Activated T-cell treated with anti-CD3 and anti-CD28 coated beads for 24 hours (primary cell): Measurements from ENCODE around the gene DNAH17.

Experiments
- DNase-seq: peaks from one replicate; pipeline ENCODE4 v3.0.0-alpha.2; 2020; ENCODE audit warnings: low read depth

DNAH17 gene

GRCh38 chr17:78577296-78577695 is at the start of gene DNAH17:
Gene DNAH17 (minus strand): TSS chr17:78577396. CDS start chr17:78575057, 2,339 bp downstream.
- DNase-seq, result no peak

GRCh38 chr17:78624324-78625151 is 47.3 kb upstream of the DNAH17 start:
- no peak for DNase-seq

DNA sequence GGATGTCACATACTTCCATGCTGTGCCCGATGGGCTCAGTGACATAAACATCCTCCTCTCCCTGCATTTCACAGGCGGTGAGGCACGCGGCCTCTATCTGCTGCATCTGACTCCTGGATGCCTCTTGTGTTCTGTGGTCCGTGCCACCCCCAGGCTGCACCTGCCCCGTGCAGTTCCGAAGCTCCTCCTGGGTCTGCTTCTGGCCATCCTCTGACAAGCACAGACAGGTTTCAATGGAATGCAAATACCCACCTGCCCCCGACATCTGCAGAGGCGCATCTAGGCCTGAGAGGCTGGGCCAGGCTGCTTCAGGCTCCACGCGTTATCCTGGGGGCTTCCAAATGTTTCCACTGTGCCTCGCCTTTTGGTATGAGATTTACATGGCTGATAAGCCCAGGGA is 46.3 kb upstream of the DNAH17 start:
- DNase-seq, result no peak

DNA sequence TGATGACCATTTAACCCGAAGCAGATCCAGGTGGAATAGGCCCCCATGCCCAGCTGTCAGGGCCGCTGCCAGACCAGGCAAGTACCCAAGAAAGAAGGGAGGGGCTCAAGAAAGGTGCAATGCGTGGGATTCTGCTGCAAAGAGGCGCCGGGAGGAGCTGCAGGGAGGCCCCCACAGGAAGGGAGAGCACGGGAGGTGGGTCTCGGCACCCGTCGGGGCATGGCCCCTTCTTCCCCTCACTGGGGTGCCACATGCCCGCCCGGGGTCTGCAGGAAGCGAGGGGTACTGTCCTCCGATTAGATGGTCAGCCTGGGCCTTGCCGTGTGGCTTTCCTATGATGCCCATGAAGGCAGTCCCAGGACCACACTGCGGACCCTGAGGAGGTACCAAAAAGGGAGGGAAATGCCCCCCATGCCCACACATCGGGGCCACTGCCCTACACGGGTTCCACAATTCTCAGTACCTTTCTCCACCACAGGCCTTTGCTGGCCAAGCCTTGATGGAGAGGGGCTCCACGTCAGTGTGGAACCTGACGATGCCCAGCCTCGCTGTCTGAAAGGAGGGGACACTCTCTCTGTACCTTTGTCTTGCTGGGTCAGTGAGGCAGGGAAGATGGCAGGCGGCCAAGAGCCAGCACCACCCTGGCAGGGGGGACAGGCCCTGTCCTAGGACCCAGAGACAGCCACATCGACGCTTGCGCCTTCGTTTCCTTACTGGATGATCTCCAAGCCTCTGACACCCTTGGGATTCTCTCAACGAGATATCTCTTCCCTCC is 45.5 kb upstream of the DNAH17 start:
- no peak for DNase-seq

DNA sequence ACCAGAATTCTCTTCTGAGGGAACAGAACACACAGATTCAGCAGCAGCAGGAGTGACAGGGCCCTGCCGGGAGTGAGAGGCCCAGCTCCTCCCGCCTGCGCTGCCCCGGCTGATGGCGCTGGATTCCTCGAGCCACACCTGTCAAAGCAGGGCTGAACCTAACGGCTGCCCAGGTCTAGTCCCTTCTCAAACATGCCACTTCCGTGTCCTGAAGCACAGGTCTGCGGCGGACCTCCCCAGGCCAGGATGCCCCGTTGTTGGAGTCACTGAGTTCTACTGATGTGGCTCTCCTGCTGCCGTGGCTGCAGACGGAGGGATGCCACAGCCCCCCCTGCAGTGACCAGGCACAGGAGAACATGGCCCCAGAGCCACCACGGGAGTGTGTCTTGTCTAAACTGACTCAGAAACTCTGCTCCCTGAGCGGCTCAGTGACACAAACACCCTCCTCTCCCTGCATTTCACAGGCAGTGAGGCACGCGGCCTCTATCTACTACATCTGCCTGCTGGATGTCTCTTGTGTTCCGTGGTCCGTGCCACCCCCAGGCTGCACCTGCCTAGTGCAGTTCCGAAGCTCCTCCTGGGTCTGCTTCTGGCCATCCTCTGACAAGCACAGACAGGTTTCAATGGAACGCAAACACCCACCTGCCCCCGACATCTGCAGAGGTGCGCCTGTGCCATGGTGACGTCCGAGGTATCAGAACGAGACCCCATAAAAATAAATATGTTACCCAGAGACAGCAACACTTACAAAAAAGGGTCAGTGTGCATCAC is 44.7 kb upstream of the DNAH17 start:
- no peak for DNase-seq

DNA sequence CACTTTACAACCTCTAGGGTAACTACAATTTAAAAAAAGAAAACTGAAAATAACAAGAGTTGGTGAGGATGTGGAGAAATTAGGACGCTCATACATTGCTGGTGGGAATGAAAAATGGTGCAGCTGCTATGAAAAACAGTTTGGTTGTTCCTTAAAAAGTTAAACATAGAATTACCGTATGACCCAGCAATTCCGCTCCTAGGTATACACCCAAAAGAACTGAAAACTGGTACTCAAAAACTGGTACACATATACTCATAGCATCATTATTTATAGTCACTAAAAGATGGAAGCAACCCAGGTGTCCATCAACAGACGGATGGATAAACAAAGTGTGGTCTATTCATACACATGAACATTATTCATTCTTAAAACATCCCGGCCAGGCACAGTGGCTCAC is 42.9 kb upstream of the DNAH17 start:
- no peak for DNase-seq

GRCh38 chr17:78619334-78619733 is 42.1 kb upstream of the DNAH17 start:
- DNase-seq, result no peak

- DNase-seq, result no peak
Observed at GRCh38 chr17:78618264-78619066, 41.3 kb upstream of the DNAH17 start.

- DNase-seq, result no peak
Observed at GRCh38 chr17:78617511-78618061, 40.4 kb upstream of the DNAH17 start.

- DNase-seq, result no peak
Observed at GRCh38 chr17:78616946-78617345, 39.8 kb upstream of the DNAH17 start.

GRCh38 chr17:78615631-78616030 is 38.4 kb upstream of the DNAH17 start:
- no peak for DNase-seq

GRCh38 chr17:78613416-78613815 is 36.2 kb upstream of the DNAH17 start:
- DNase-seq, result no peak

DNA sequence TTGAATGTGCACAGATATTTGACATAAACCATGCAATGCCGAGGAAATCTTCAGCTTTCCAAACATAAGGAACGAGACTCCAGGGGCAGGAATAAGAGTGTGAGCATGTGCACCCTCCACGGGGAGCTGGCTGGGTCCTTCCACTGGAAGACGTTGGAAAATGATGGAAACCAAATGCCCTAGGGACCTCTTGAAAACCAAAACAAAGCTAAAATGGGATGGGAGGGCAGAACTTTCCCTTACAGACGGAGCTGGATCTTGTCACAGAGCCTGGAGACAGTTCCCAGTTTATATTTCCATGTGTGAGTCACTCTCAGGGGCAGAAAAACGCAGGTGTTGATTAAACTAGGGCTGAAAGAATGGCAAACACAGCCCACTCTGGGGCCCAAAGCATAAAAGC is 34.4 kb upstream of the DNAH17 start:
- no peak for DNase-seq

GRCh38 chr17:78610951-78611511 is 33.8 kb upstream of the DNAH17 start:
- DNase-seq, result no peak

DNA sequence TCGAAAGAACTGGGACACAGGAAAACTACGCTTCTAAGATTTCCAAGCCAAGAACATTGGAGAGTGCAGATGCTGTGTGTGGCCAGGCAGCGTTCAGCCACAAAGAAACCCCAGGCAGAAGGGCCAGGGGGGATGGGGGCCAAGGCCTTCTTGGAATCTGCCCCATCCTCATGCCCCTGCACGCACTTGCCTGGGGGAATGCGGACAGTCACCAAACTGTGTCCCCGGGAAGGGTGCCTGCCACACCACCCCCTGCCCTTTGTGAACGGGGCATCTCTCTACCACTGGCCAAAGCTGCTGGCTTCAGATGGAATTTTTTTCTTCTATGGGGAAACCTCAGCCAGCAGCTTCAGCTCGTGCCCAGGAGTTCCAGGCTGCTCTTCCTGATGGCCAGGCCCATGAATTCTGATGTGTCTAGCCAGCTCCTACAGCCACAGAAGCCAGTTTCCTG is 32.0 kb upstream of the DNAH17 start:
- no peak for DNase-seq

- no peak for DNase-seq
Observed at GRCh38 chr17:78608804-78609186, 31.6 kb upstream of the DNAH17 start.

GRCh38 chr17:78608122-78608803 is 31.1 kb upstream of the DNAH17 start:
- no peak for DNase-seq

GRCh38 chr17:78607038-78607437 is 29.8 kb upstream of the DNAH17 start:
- DNase-seq, result no peak

- DNase-seq, result no peak
Observed at GRCh38 chr17:78605886-78606285, 28.7 kb upstream of the DNAH17 start.

- DNase-seq, result no peak
Observed at GRCh38 chr17:78605429-78605828, 28.2 kb upstream of the DNAH17 start.
